PFSK-1 (cell line): ENCODE data around the gene MAST3.

Experiments used
- FOXP2 ChIP-seq: optimal IDR thresholded peaks from 2 replicates; pipeline ENCODE3; 2011; ENCODE audit warnings: borderline replicate concordance, control low read depth, inconsistent platforms; ENCODE audit not compliant: insufficient read depth; ENCODE audit errors: extremely low read length, extremely low read depth
- POLR2AphosphoS5 ChIP-seq: IDR thresholded peaks from 2 replicates; pipeline ENCODE4 v1.6.1; 2012; ENCODE audit warnings: low read depth, mild to moderate bottlenecking, control low read depth, low read length, moderate library complexity
- REST ChIP-seq, 2 experiments: IDR thresholded peaks; 2 replicates each; pipeline versions ENCODE4 v1.6.1 to v1.8.0; 2011 to 2012; ENCODE audit warnings: low read depth in 2 of 2, low read length in 2 of 2, control low read depth in 1 of 2, inconsistent platforms in 1 of 2, mild to moderate bottlenecking in 1 of 2, moderate library complexity in 1 of 2; ENCODE audit not compliant: insufficient read depth in 1 of 2
- SIN3A ChIP-seq: IDR thresholded peaks from 2 replicates; pipeline ENCODE4 v1.6.1; 2012; ENCODE audit warnings: mild to moderate bottlenecking, low read length, moderate library complexity, borderline replicate concordance; ENCODE audit not compliant: insufficient read depth
- TAF1 ChIP-seq: IDR thresholded peaks from 2 replicates; pipeline ENCODE4 v1.6.1; 2012; ENCODE audit warnings: low read length, control low read depth, borderline replicate concordance; ENCODE audit not compliant: insufficient read depth

Gene MAST3

DNA sequence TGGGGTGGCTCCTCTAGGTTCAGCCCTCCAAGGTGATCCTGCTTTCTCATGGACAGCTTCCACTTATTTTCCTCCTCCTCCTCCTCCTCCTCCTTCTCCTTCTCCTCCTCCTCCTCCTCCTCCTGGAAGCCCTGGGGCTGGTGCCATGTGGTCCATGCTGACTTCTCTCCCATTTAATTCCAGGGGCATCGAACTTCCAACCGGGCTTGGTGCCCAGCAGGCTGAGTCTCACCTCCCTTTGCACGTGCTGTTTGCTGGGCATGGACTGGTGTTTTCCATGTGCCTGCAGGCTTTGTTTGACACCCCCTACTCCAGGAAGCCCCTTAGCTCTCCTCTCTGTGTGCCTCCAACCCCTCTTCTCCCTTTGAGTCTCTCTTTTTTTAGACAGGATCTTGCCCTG, 3.7 kb downstream of the MAST3 start:
- no peak for TF ChIP-seq REST (IDR thresholded peaks at IDR 0.05; ENCODE audit: insufficient read depth in 1 of 2, low read depth in 2 of 2, low read length in 2 of 2)
- no peak for TF ChIP-seq SIN3A
- no peak for TF ChIP-seq FOXP2
- no peak for TF ChIP-seq POLR2AphosphoS5
- no peak for TF ChIP-seq TAF1

GRCh38 chr19:18102916-18103542, 5.5 kb downstream of the MAST3 start:
- TF ChIP-seq POLR2AphosphoS5 (no peak), REST (IDR thresholded peaks at IDR 0.05; ENCODE audit: insufficient read depth in 1 of 2, low read depth in 2 of 2, low read length in 2 of 2) (no peak), SIN3A (no peak), FOXP2 (no peak), TAF1 (no peak)

GRCh38 chr19:18104793-18105131, 7.2 kb downstream of the MAST3 start:
- TF ChIP-seq TAF1 (no peak), POLR2AphosphoS5 (no peak), SIN3A (no peak), REST (IDR thresholded peaks at IDR 0.05; ENCODE audit: insufficient read depth in 1 of 2, low read depth in 2 of 2, low read length in 2 of 2) (no peak), FOXP2 (no peak)

- TF ChIP-seq POLR2AphosphoS5 (no peak), FOXP2 (no peak), SIN3A (no peak), REST (IDR thresholded peaks at IDR 0.05; ENCODE audit: insufficient read depth in 1 of 2, low read depth in 2 of 2, low read length in 2 of 2) (no peak), TAF1 (no peak)
Observed at GRCh38 chr19:18107235-18107634, 9.7 kb downstream of the MAST3 start.

DNA sequence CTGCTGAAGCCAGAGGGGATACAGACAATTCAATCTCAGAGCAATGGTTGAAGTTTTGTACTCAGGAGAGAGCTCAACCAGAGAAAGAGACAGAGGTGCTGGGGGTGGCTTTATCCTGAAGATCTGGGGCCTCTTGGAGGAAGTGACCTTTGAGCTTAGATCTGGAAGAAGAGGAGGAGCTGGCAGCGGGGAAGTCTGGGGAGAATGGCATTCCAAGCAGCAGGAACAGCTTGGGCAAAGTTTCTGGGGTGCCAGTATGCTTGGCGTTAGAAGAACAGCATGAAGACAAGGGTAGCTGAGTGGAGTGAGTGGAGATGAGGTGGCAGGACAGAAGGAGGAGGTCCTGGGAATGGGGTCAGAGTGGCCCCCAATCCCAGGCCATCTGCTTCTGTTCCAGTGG, 11.3 kb downstream of the MAST3 start:
- no peak for TF ChIP-seq SIN3A
